ENCODE measurements around the gene SUPV3L1. TPM values are rescaled to one million over a fixed set of nuclear protein-coding genes. Genes with fewer than 3 reads are reported as not detected.
"Not testable (repeated sequence)": the region's sequence is repeated elsewhere in the genome, so short reads cannot be mapped to it uniquely, and the experiment has no call there.

The SUPV3L1 gene
- polyA plus RNA-seq, 2 donors: 23.6 to 40.1 TPM

- no peaks in the 10 kb centered on the region for H3K27me3 ChIP-seq (ENCODE audit: control insufficient read depth in 1 of 2, insufficient read depth in 2 of 2, low read length in 2 of 2)
- H3K9me3 ChIP-seq (ENCODE audit: control insufficient read depth in 2 of 2, insufficient read depth in 1 of 2, low read depth in 1 of 2, low read length in 1 of 2): no peaks in the 10 kb centered on the region
- no peak overlapping the region for H3K27ac ChIP-seq (ENCODE audit: low read depth in 2 of 2, low read length in 1 of 2)
- 88 to 92% methylated on average over 6 of the region's 6 CpGs for WGBS, 2 donors
- no peaks in the 10 kb centered on the region for H3K36me3 ChIP-seq (ENCODE audit: control insufficient read depth in 2 of 2, insufficient read depth in 2 of 2, low read length in 1 of 2)
- H3K4me3 ChIP-seq (ENCODE audit: low read depth in 1 of 2, low read length in 2 of 2): no peak overlapping the region
- no peaks in the 10 kb centered on the region for H3K4me1 ChIP-seq (ENCODE audit: control insufficient read depth in 2 of 2, insufficient read depth in 2 of 2, low read length in 1 of 2)
Measured at GRCh38 chr10:69153227-69153626, 26.8 kb upstream of the SUPV3L1 start.

- WGBS, 2 donors: 94% methylated on average over 2 of the region's 2 CpGs
- no peak overlapping the region for H3K4me3 ChIP-seq (ENCODE audit: low read depth in 1 of 2, low read length in 2 of 2)
- H3K9me3 ChIP-seq (ENCODE audit: control insufficient read depth in 2 of 2, insufficient read depth in 1 of 2, low read depth in 1 of 2, low read length in 1 of 2): no peaks in the 10 kb centered on the region
- H3K4me1 ChIP-seq (ENCODE audit: control insufficient read depth in 2 of 2, insufficient read depth in 2 of 2, low read length in 1 of 2): no peaks in the 10 kb centered on the region
- no peaks in the 10 kb centered on the region for H3K27me3 ChIP-seq (ENCODE audit: control insufficient read depth in 1 of 2, insufficient read depth in 2 of 2, low read length in 2 of 2)
- no peak overlapping the region for H3K27ac ChIP-seq (ENCODE audit: low read depth in 2 of 2, low read length in 1 of 2)
- peaks cover 4 to 12% of the 10 kb centered on the region in 2 donors for H3K36me3 ChIP-seq (ENCODE audit: control insufficient read depth in 2 of 2, insufficient read depth in 2 of 2, low read length in 1 of 2)
Measured at GRCh38 chr10:69160809-69161241, 19.2 kb upstream of the SUPV3L1 start.

DNA sequence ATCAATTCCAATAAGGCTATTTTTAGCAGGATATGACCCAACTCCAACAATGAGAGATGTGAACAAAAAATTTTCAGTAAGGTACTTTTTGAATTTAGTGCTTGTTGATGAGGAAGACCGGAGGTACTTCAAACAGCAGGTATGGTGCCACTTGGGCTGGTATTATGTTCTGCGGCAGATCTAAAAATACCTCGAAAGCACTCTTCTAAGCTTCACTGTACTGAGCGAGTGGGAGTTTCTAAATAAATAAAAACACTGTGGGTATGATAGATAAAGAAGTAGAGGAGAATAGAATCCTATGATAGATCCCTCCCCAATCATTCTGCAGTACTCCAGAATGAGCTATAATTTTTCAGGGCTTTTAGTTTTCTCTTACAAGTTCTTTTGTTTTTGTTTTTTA lies 11.5 kb upstream of the SUPV3L1 start:
- no peaks in the 10 kb centered on the region for H3K4me1 ChIP-seq (ENCODE audit: control insufficient read depth in 2 of 2, insufficient read depth in 2 of 2, low read length in 1 of 2)
- no peaks in the 10 kb centered on the region for H3K9me3 ChIP-seq (ENCODE audit: control insufficient read depth in 2 of 2, insufficient read depth in 1 of 2, low read depth in 1 of 2, low read length in 1 of 2)
- H3K27me3 ChIP-seq (ENCODE audit: control insufficient read depth in 1 of 2, insufficient read depth in 2 of 2, low read length in 2 of 2): no peaks in the 10 kb centered on the region
- peaks cover 3 to 7% of the 10 kb centered on the region in 2 donors for H3K36me3 ChIP-seq (ENCODE audit: control insufficient read depth in 2 of 2, insufficient read depth in 2 of 2, low read length in 1 of 2)
- 95 to 98% methylated on average over 4 of the region's 4 CpGs for WGBS, 2 donors
- no peak overlapping the region for H3K27ac ChIP-seq (ENCODE audit: low read depth in 2 of 2, low read length in 1 of 2)
- H3K4me3 ChIP-seq (ENCODE audit: low read depth in 1 of 2, low read length in 2 of 2): no peak overlapping the region

DNA sequence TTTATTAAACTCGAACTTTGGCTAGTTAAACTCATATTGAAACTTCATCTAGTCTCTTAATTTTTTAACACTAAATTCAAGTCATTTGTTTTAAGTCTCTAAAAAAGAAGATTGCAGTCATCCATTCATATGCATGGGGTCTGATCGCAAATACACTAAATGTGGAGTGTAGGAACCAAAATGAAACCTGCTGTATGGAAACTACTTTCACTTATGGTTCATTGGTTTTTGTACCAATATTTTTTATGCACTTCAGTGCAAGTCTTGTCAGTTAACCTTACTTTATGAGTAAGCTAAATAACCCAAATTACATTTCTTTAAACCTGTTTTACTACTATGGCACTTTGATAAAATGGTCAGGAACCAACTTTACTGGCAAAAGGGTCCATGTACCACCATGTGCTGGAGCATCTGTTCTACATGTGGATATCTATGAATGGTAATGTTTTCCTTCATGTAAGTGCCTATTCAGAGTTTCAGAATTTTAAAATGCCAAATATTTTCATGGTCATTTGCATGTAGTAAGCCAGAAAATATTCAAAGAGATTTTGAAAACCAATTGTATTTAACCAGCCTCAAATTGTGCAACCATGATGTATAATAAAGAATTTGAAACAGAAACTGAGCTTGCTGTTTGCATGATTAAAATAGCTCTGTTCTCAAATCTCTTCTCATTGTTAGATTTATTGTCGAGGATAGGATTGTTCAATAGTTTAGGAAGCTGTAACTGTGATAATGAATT lies 7.6 kb upstream of the SUPV3L1 start:
- Histone ChIP-seq H3K9me3 (ENCODE audit: control insufficient read depth in 2 of 2, insufficient read depth in 1 of 2, low read depth in 1 of 2, low read length in 1 of 2) (no peaks in the 10 kb centered on the region), H3K27ac (ENCODE audit: low read depth in 2 of 2, low read length in 1 of 2) (no peak overlapping the region), H3K4me3 (ENCODE audit: low read depth in 1 of 2, low read length in 2 of 2) (no peak overlapping the region), H3K27me3 (ENCODE audit: control insufficient read depth in 1 of 2, insufficient read depth in 2 of 2, low read length in 2 of 2) (no peaks in the 10 kb centered on the region), H3K4me1 (ENCODE audit: control insufficient read depth in 2 of 2, insufficient read depth in 2 of 2, low read length in 1 of 2) (no peaks in the 10 kb centered on the region), H3K36me3 (ENCODE audit: control insufficient read depth in 2 of 2, insufficient read depth in 2 of 2, low read length in 1 of 2) (peaks cover 5 to 7% of the 10 kb centered on the region in 2 donors)
- 81 to 82% methylated on average over 3 of the region's 3 CpGs for WGBS, 2 donors

DNA sequence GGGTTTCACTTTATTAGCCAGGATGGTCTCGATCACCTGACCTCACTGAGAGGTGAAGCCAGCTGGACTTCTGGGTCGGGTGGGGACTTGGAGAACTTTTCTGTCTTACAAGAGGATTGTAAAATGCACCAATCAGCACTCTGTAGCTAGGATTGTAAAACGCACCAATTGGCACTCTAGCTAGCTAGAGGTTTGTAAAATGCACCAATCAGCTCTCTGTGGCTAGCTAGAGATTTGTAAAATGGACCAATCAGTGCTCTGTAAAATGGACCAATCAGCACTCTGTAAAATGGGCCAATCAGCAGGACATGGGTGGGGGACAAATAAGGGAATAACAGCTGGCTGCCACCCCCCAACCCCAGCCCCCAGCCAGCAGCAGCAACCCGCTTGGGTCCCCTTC lies 4.7 kb upstream of the SUPV3L1 start:
- not testable (repeated sequence) for H3K27me3 ChIP-seq (ENCODE audit: control insufficient read depth in 1 of 2, insufficient read depth in 2 of 2, low read length in 2 of 2); H3K4me3 ChIP-seq (ENCODE audit: low read depth in 1 of 2, low read length in 2 of 2); H3K36me3 ChIP-seq (ENCODE audit: control insufficient read depth in 2 of 2, insufficient read depth in 2 of 2, low read length in 1 of 2); H3K9me3 ChIP-seq (ENCODE audit: control insufficient read depth in 2 of 2, insufficient read depth in 1 of 2, low read depth in 1 of 2, low read length in 1 of 2); H3K27ac ChIP-seq (ENCODE audit: low read depth in 2 of 2, low read length in 1 of 2); H3K4me1 ChIP-seq (ENCODE audit: control insufficient read depth in 2 of 2, insufficient read depth in 2 of 2, low read length in 1 of 2)
- WGBS, 2 donors: 85 to 93% methylated on average over 4 of the region's 4 CpGs

GRCh38 chr10:69176823-69177222 lies 3.2 kb upstream of the SUPV3L1 start:
- no peaks in the 10 kb centered on the region for H3K27me3 ChIP-seq (ENCODE audit: control insufficient read depth in 1 of 2, insufficient read depth in 2 of 2, low read length in 2 of 2)

GRCh38 chr10:69179089-69179742 lies 818 bp upstream of the SUPV3L1 start:
- Histone ChIP-seq H3K36me3 (ENCODE audit: control insufficient read depth in 2 of 2, insufficient read depth in 2 of 2, low read length in 1 of 2) (peaks cover 0 to 4% of the 10 kb centered on the region in 2 donors), H3K27ac (ENCODE audit: low read depth in 2 of 2, low read length in 1 of 2) (peak overlapping the region; percentile 61 to 71), H3K27me3 (ENCODE audit: control insufficient read depth in 1 of 2, insufficient read depth in 2 of 2, low read length in 2 of 2) (no peaks in the 10 kb centered on the region), H3K9me3 (ENCODE audit: control insufficient read depth in 2 of 2, insufficient read depth in 1 of 2, low read depth in 1 of 2, low read length in 1 of 2) (no peaks in the 10 kb centered on the region), H3K4me3 (ENCODE audit: low read depth in 1 of 2, low read length in 2 of 2) (peak overlapping the region; percentile 92 to 94), H3K4me1 (ENCODE audit: control insufficient read depth in 2 of 2, insufficient read depth in 2 of 2, low read length in 1 of 2) (no peaks in the 10 kb centered on the region)
- 31 to 33% methylated on average over 21 of the region's 21 CpGs for WGBS, 2 donors

More at GRCh38 chr10:69176823-69177222, 3.2 kb upstream of the SUPV3L1 start:
- Histone ChIP-seq H3K27ac (ENCODE audit: low read depth in 2 of 2, low read length in 1 of 2) (no peak overlapping the region), H3K9me3 (ENCODE audit: control insufficient read depth in 2 of 2, insufficient read depth in 1 of 2, low read depth in 1 of 2, low read length in 1 of 2) (no peaks in the 10 kb centered on the region), H3K4me3 (ENCODE audit: low read depth in 1 of 2, low read length in 2 of 2) (no peak overlapping the region), H3K4me1 (ENCODE audit: control insufficient read depth in 2 of 2, insufficient read depth in 2 of 2, low read length in 1 of 2) (no peaks in the 10 kb centered on the region), H3K36me3 (ENCODE audit: control insufficient read depth in 2 of 2, insufficient read depth in 2 of 2, low read length in 1 of 2) (peaks cover 2 to 7% of the 10 kb centered on the region in 2 donors)
- 83 to 84% methylated on average over 2 of the region's 2 CpGs for WGBS, 2 donors

GRCh38 chr10:69180525-69181204 lies 631 bp downstream of the SUPV3L1 start:
- Histone ChIP-seq H3K4me1 (ENCODE audit: control insufficient read depth in 2 of 2, insufficient read depth in 2 of 2, low read length in 1 of 2) (no peaks in the 10 kb centered on the region), H3K27me3 (ENCODE audit: control insufficient read depth in 1 of 2, insufficient read depth in 2 of 2, low read length in 2 of 2) (no peaks in the 10 kb centered on the region), H3K4me3 (ENCODE audit: low read depth in 1 of 2, low read length in 2 of 2) (peak overlapping the region; percentile 92 to 94), H3K36me3 (ENCODE audit: control insufficient read depth in 2 of 2, insufficient read depth in 2 of 2, low read length in 1 of 2) (peaks cover 0 to 4% of the 10 kb centered on the region in 2 donors), H3K9me3 (ENCODE audit: control insufficient read depth in 2 of 2, insufficient read depth in 1 of 2, low read depth in 1 of 2, low read length in 1 of 2) (no peaks in the 10 kb centered on the region), H3K27ac (ENCODE audit: low read depth in 2 of 2, low read length in 1 of 2) (peak overlapping the region; percentile 83 to 91)
- WGBS, 2 donors: 2 to 3% methylated on average over 29 of the region's 29 CpGs

GRCh38 chr10:69181433-69181832 lies 1.4 kb downstream of the SUPV3L1 start:
- no peaks in the 10 kb centered on the region for H3K4me1 ChIP-seq (ENCODE audit: control insufficient read depth in 2 of 2, insufficient read depth in 2 of 2, low read length in 1 of 2)
- 40 to 45% methylated on average over 1 of the region's 1 CpG for WGBS, 2 donors
- no peaks in the 10 kb centered on the region for H3K27me3 ChIP-seq (ENCODE audit: control insufficient read depth in 1 of 2, insufficient read depth in 2 of 2, low read length in 2 of 2)
- H3K36me3 ChIP-seq (ENCODE audit: control insufficient read depth in 2 of 2, insufficient read depth in 2 of 2, low read length in 1 of 2): peaks cover 0 to 7% of the 10 kb centered on the region in 2 donors
- H3K27ac ChIP-seq (ENCODE audit: low read depth in 2 of 2, low read length in 1 of 2): no peak overlapping the region
- H3K4me3 ChIP-seq (ENCODE audit: low read depth in 1 of 2, low read length in 2 of 2): peak overlapping the region in 1 of 2 donors; percentile 92
- no peaks in the 10 kb centered on the region for H3K9me3 ChIP-seq (ENCODE audit: control insufficient read depth in 2 of 2, insufficient read depth in 1 of 2, low read depth in 1 of 2, low read length in 1 of 2)

Data from esophagus (tissue), 2 donors.